WERI-Rb-1 (cell line): ENCODE measurements around the gene CEACAM16.
"Not testable (repeated sequence)": the region's sequence is repeated elsewhere in the genome, so short reads cannot be mapped to it uniquely, and the experiment has no call there.

ENCODE experiments used
- DNase-seq: peaks from one replicate; pipeline ENCODE4 v3.0.0-alpha.2; 2020
- H3K27ac ChIP-seq: fragments of 250-450 bp; sonication (Bioruptor Pico); 2 replicates; pipeline ENCODE4 v1.5.1; 2020; ENCODE audit warnings: mild to moderate bottlenecking, moderate library complexity
- H3K27me3 ChIP-seq: fragments of 250-450 bp; sonication (Bioruptor Pico); 2 replicates; pipeline ENCODE4 v1.5.1; 2021; ENCODE audit warnings: mild to moderate bottlenecking, low read depth, moderate library complexity; ENCODE audit not compliant: insufficient read depth, severe bottlenecking
- H3K36me3 ChIP-seq: fragments of 250-450 bp; sonication (Bioruptor Pico); 2 replicates; pipeline ENCODE4 v1.5.1; 2020; ENCODE audit warnings: mild to moderate bottlenecking, moderate library complexity
- H3K4me3 ChIP-seq: 2 replicates; pipeline ENCODE4 v1.5.1; 2011; ENCODE audit warnings: low read depth, mild to moderate bottlenecking, control low read depth, low read length
- H3K9me3 ChIP-seq: fragments of 250-450 bp; sonication (Bioruptor Pico); 2 replicates; pipeline ENCODE4 v1.5.1; 2021; ENCODE audit warnings: mild to moderate bottlenecking, moderate library complexity; ENCODE audit not compliant: severe bottlenecking
- CTCF ChIP-seq: IDR thresholded peaks from 2 replicates; pipeline ENCODE4 v1.5.1; 2011; ENCODE audit warnings: low read depth, mild to moderate bottlenecking, control low read depth, inconsistent platforms, low read length

CEACAM16 gene

DNA sequence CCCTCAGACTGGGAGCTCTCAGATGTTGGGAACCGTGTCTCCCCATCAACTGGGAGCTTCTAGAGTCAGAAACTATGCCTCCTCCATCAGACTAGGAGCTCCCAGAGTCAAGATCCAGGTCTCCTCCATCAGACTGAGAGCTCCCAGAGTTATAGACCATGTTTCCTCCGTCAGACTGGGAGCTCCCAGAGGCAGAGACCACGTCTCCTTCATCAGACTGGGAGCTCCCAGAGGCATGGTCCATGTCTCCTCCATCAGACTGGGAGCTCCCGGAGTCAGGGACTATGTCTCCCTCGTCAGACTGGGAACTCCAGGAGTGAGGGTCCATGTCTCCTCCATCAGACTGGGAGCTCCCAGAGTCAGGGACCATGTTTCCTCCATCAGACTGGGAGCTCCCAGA, 10.0 kb downstream of the CEACAM16 start:
- Histone ChIP-seq H3K9me3 (no peaks in the 10 kb centered on the region), H3K27me3 (no peaks in the 10 kb centered on the region), H3K36me3 (no peaks in the 10 kb centered on the region), H3K4me3 (no peak overlapping the region), H3K27ac (no peak overlapping the region)
- no peak for DNase-seq
- no peak for TF ChIP-seq CTCF

- not testable (repeated sequence) for H3K4me3 ChIP-seq, H3K27ac ChIP-seq
These were observed 10.7 kb downstream of the CEACAM16 start for GRCh38 chr19:44709434-44710266.

DNA sequence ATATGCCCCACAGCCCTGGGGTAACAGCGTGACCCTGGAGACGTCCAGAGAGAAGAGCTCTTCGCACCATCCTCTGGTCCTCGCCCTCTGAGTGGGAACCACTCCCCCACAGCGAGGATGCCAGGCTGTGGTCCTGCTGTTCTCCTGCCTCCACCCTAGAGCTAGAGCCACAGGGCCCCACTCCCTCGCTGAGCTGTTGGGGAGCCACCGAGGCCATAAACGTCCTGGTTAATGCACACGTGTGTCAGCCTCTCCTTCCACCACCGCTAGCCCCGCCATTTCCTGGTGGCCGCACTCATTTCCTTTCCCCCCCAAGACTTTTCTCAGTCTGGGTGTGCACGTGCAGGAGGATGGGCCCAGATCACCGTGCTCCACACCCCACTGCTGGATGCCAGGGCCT, 11.5 kb downstream of the CEACAM16 start:
- Histone ChIP-seq H3K9me3 (peaks cover 4% of the 10 kb centered on the region), H3K4me3 (no peak overlapping the region), H3K36me3 (no peaks in the 10 kb centered on the region), H3K27ac (no peak overlapping the region), H3K27me3 (no peaks in the 10 kb centered on the region)
- DNase-seq, result no peak
- TF ChIP-seq CTCF, result no peak

More at GRCh38 chr19:44709434-44710266, 10.7 kb downstream of the CEACAM16 start:
- H3K9me3 ChIP-seq, H3K27me3 ChIP-seq, DNase-seq, H3K36me3 ChIP-seq: not testable (repeated sequence)

- H3K4me3 ChIP-seq, result no peak overlapping the region
- H3K27ac ChIP-seq, result no peak overlapping the region
- no peaks in the 10 kb centered on the region for H3K36me3 ChIP-seq
- no peak for DNase-seq
- H3K27me3 ChIP-seq, result no peaks in the 10 kb centered on the region
- peaks cover 4% of the 10 kb centered on the region for H3K9me3 ChIP-seq
- no peak for TF ChIP-seq CTCF
These were observed 14.0 kb downstream of the CEACAM16 start for GRCh38 chr19:44712864-44713515.

- Histone ChIP-seq H3K36me3 (no peaks in the 10 kb centered on the region), H3K4me3 (no peak overlapping the region), H3K9me3 (peaks cover 4% of the 10 kb centered on the region), H3K27ac (no peak overlapping the region), H3K27me3 (no peaks in the 10 kb centered on the region)
- no peak for DNase-seq
- TF ChIP-seq CTCF, result no peak
These were observed 15.7 kb downstream of the CEACAM16 start for GRCh38 chr19:44714597-44715169.

DNA sequence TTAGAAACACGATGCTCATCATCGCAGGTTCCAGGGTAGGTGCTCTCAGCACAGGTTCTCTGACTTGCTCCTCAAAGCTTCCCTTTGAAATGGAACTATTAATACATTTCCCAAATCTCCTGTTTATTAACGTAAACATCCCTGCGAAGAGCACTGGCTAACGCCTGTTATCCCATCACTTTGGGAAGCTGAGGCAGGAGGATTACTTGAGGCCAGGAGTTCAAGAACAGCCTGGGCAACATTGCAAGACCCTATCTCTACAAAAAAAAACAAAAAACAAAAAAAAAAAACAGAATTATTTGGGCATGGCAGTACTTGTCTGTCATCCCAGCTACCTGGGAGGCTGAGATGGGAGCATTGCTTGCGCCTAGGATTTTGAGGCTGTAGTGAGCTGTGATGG, 18.7 kb downstream of the CEACAM16 start:
- no peak for TF ChIP-seq CTCF
- H3K27ac ChIP-seq, result no peak overlapping the region
- H3K4me3 ChIP-seq, result no peak overlapping the region
- H3K36me3 ChIP-seq, result no peaks in the 10 kb centered on the region
- H3K9me3 ChIP-seq, result peaks cover 4% of the 10 kb centered on the region
- no peaks in the 10 kb centered on the region for H3K27me3 ChIP-seq
- no peak for DNase-seq
